Thyroid gland (tissue), 4 donors: ENCODE data around the gene STUM. TPM values are rescaled to one million over a fixed set of nuclear protein-coding genes. Genes with fewer than 3 reads are reported as not detected.

ENCODE experiments used
- DNase-seq, 2 donors: peaks; one replicate each; pipeline ENCODE4 v3.0.0-alpha.2; 2019
- H3K27ac ChIP-seq, 3 donors: fragments of 200-600 bp; sonication (generic); 1 replicate in 2 of 3; 2 replicates in 1 of 3; pipeline ENCODE4 v1.5.1; 2016 to 2019; ENCODE audit warnings: mild to moderate bottlenecking in 1 of 3, moderate library complexity in 1 of 3
- H3K27me3 ChIP-seq: fragments of 200-600 bp; sonication (generic); one replicate; pipeline ENCODE4 v1.5.1; 2019
- H3K36me3 ChIP-seq, 2 donors: fragments of 200-600 bp; sonication (generic); one replicate each; pipeline ENCODE4 v1.5.1; 2016 to 2019
- H3K4me1 ChIP-seq, 2 donors: fragments of 200-600 bp; sonication (generic); one replicate each; pipeline ENCODE4 v1.5.1; 2017 to 2019
- H3K4me3 ChIP-seq, 3 donors: fragments of 200-600 bp; sonication (generic); replicated peaks in 1 of 3; 1 replicate in 2 of 3; 2 replicates in 1 of 3; pipeline ENCODE4 v1.5.1; 2016; ENCODE audit warnings: mild to moderate bottlenecking in 1 of 3
- H3K9me3 ChIP-seq: fragments of 200-600 bp; sonication (generic); one replicate; pipeline ENCODE4 v1.5.1; 2017
- CTCF ChIP-seq, 6 experiments: fragments of 200-600 bp in 3 of 6; fragments of 450-650 bp in 3 of 6; sonication (generic) in 3 of 6; IDR thresholded peaks; one replicate each; pipeline ENCODE4 v1.5.1; 2016 to 2019; ENCODE audit warnings: antibody characterized with exemption in 6 of 6, mild to moderate bottlenecking in 2 of 6, inconsistent platforms in 1 of 6, moderate library complexity in 1 of 6
- POLR2A ChIP-seq, 2 donors: fragments of 450-650 bp; IDR thresholded peaks; one replicate each; pipeline ENCODE4 v1.6.1; 2017; ENCODE audit warnings: antibody characterized with exemption in 2 of 2, mild to moderate bottlenecking in 2 of 2, moderate library complexity in 1 of 2
- WGBS, 2 donors: methylation state at CpG; one replicate each; pipeline ENCODE4 v1.1.5; 2017; 5-methylcytosine and 5-hydroxymethylcytosine counted together
- intact Hi-C: fragments of 100-400 bp; cut with DNase I; formaldehyde crosslinking; loops from one replicate; pipeline ENCODE4 v1.15.1; 2023
- total RNA-seq, 4 donors: library from RNA; depleted of rRNA; stranded (reverse); fragments of >200 nt; gene quantifications; one replicate each; pipeline ENCODE4 v1.2.3, GENCODE V29; 2016

STUM gene
- total RNA-seq, 4 donors from 2014 or later = 0.22 to 1.1 (median 0.48) TPM

- WGBS, 2 donors = 93 to 94% methylated on average over 4 of the region's 4 CpGs
- H3K27ac ChIP-seq = no peak overlapping the region
- DNase-seq = no peak
Measured at GRCh38 chr1:226575436-226575720, 26.8 kb downstream of the STUM start.

GRCh38 chr1:226575739-226576378 is 27.3 kb downstream of the STUM start:
- WGBS, 2 donors = 51 to 55% methylated on average over 9 of the region's 9 CpGs
- no peaks in the 10 kb centered on the region for H3K4me1 ChIP-seq
- no peak for DNase-seq
- H3K4me3 ChIP-seq = no peak overlapping the region
- H3K36me3 ChIP-seq = no peaks in the 10 kb centered on the region
- intact Hi-C loops = no loop called here
- no peaks in the 10 kb centered on the region for H3K27me3 ChIP-seq
- no peak overlapping the region for H3K27ac ChIP-seq
- H3K9me3 ChIP-seq = no peaks in the 10 kb centered on the region
- no peak for TF ChIP-seq CTCF (IDR thresholded peaks at IDR 0.05)
- no peak for TF ChIP-seq POLR2A (IDR thresholded peaks at IDR 0.05)

More at GRCh38 chr1:226575436-226575720, 26.8 kb downstream of the STUM start:
- Histone ChIP-seq H3K27me3 (no peaks in the 10 kb centered on the region), H3K4me1 (no peaks in the 10 kb centered on the region), H3K9me3 (no peaks in the 10 kb centered on the region), H3K4me3 (no peak overlapping the region), H3K36me3 (no peaks in the 10 kb centered on the region)
- TF ChIP-seq POLR2A (IDR thresholded peaks at IDR 0.05) = no peak
- no peak for TF ChIP-seq CTCF (IDR thresholded peaks at IDR 0.05)
- intact Hi-C loops = no loop called here

- H3K4me1 ChIP-seq = no peaks in the 10 kb centered on the region
- TF ChIP-seq POLR2A (IDR thresholded peaks at IDR 0.05) (no peak), CTCF (IDR thresholded peaks at IDR 0.05) (no peak)
- WGBS, 2 donors = 82 to 89% methylated on average over 3 of the region's 3 CpGs
- H3K27me3 ChIP-seq = no peaks in the 10 kb centered on the region
- intact Hi-C loops = no loop called here
- no peak overlapping the region for H3K27ac ChIP-seq
- no peak for DNase-seq
- no peak overlapping the region for H3K4me3 ChIP-seq
- no peaks in the 10 kb centered on the region for H3K36me3 ChIP-seq
- H3K9me3 ChIP-seq = no peaks in the 10 kb centered on the region
Measured at GRCh38 chr1:226576601-226577000, 28.0 kb downstream of the STUM start.

GRCh38 chr1:226577401-226578180 is 29.0 kb downstream of the STUM start:
- no peaks in the 10 kb centered on the region for H3K36me3 ChIP-seq
- H3K27me3 ChIP-seq = no peaks in the 10 kb centered on the region
- no peak overlapping the region for H3K4me3 ChIP-seq
- WGBS, 2 donors = 79 to 81% methylated on average over 15 of the region's 15 CpGs
- no peak overlapping the region for H3K27ac ChIP-seq
- no peak for DNase-seq
- H3K9me3 ChIP-seq = no peaks in the 10 kb centered on the region
- intact Hi-C loops = no loop called here
- no peaks in the 10 kb centered on the region for H3K4me1 ChIP-seq
- TF ChIP-seq CTCF (IDR thresholded peaks at IDR 0.05) = no peak
- no peak for TF ChIP-seq POLR2A (IDR thresholded peaks at IDR 0.05)

GRCh38 chr1:226578946-226579578 is 30.5 kb downstream of the STUM start:
- Histone ChIP-seq H3K9me3 (no peaks in the 10 kb centered on the region), H3K4me1 (no peaks in the 10 kb centered on the region), H3K27me3 (no peaks in the 10 kb centered on the region), H3K36me3 (no peaks in the 10 kb centered on the region), H3K4me3 (no peak overlapping the region), H3K27ac (no peak overlapping the region)
- DNase-seq = no peak
- intact Hi-C loops = no loop called here
- no peak for TF ChIP-seq POLR2A (IDR thresholded peaks at IDR 0.05)
- no peak for TF ChIP-seq CTCF (IDR thresholded peaks at IDR 0.05)
- 90 to 92% methylated on average over 11 of the region's 11 CpGs for WGBS, 2 donors
